ENCODE data around the gene ZNF35.

ZNF35 gene

DNA sequence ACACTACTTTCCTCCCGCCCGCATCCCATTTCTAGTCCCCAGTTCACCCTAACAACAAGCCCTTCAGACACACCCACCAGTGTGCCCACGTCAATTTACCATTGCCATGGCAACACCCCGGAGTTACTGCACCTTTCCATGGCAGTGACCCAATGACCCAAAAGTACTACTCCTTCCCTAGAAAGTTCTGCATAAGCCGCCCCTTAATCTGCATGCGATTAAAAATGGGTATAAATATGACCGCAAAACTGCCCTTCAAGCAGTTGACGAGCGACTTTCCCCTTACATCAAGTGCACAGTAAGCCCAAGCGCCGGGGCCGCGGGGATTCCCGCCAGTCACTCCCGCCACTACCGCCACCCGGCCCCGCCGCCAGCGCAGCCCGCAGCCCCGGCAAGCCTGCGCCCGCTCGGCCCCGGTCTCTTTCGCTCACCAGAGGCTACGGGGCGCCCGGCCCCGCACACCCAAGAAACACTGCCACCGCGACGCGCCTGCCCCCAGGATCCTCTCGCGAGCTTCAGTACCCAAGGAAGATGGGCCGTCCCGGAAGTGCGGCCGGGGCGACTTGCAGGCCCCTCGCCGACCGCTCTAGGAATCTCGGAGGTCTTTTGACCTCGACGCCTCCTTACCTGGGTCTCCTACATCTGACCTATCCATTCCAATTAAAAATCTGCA lies 36.7 kb downstream of the ZNF35 start:
- DNase-seq: peak in 1 of 2 experiments; percentile 48

DNA sequence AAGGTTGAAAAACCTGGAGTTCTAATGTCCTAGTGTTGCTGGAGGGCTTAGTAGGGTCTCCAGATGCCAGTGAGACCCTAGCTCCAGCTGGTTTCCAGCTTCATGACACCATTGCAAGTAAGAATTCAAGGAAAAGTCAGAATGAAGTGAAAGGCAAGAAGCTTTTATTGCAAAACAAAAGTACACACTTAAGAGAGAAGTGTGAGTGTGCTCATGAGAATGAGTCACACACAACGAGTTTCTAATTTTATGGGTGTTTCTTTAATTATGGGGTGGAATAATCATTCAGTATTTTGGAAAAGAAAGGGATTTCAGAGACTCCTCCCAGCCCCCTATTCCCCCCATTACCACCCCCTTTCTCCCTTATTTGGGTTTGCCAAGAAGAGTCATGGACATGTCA lies 39.4 kb downstream of the ZNF35 start:
- DNase-seq: no peak
